HFFc6 (cell line): Measurements from ENCODE around the gene CPA3. TPM values are rescaled to one million over a fixed set of nuclear protein-coding genes. Genes with fewer than 3 reads are reported as not detected.

Source experiments
- DNase-seq: peaks from one replicate; pipeline ENCODE4 v3.0.0-alpha.2; 2018
- H3K27ac Mint-ChIP-seq: 2 replicates; pipeline ENCODE4 v1.8.0; 2020; ENCODE audit warnings: mild to moderate bottlenecking, mixed read lengths
- H3K27me3 Mint-ChIP-seq: 2 replicates; pipeline ENCODE4 v1.8.0; 2021; ENCODE audit warnings: mild to moderate bottlenecking, moderate library complexity, mixed read lengths; ENCODE audit not compliant: insufficient read depth
- H3K36me3 Mint-ChIP-seq: 2 replicates; pipeline ENCODE4 v1.8.0; 2021; ENCODE audit warnings: low read depth, mixed read lengths
- H3K4me1 Mint-ChIP-seq: 2 replicates; pipeline ENCODE4 v1.8.0; 2020; ENCODE audit warnings: low read depth, mixed read lengths
- H3K4me3 Mint-ChIP-seq: 2 replicates; pipeline ENCODE4 v1.8.0; 2020; ENCODE audit warnings: mild to moderate bottlenecking, moderate library complexity, mixed read lengths
- H3K9me3 Mint-ChIP-seq: 2 replicates; pipeline ENCODE4 v1.8.0; 2020; ENCODE audit warnings: mild to moderate bottlenecking, mixed read lengths
- long read RNA-seq: library from polyadenylated mRNA; unstranded; transcript quantifications from one replicate; pipeline ENCODE4 v2.0.0, GENCODE V29; 2019
- total RNA-seq, 6 experiments: library from RNA; stranded (reverse); fragmentation: NEBNext Ultra II Directional; extraction: Animal tissue kit (Norgen Biotek cat#: 25700); gene quantifications; 2 replicates in 1 of 6; 3 replicates in 5 of 6; pipeline ENCODE4 v1.2.3, GENCODE V29; 2021
- TF ChIP-seq, protein P1 (sequence below): fragments of 200-600 bp; sonication (generic); IDR thresholded peaks from 2 replicates; pipeline ENCODE4 v1.5.0; 2021; ENCODE audit warnings: antibody characterized with exemption, mild to moderate bottlenecking

CPA3 gene, protein sequence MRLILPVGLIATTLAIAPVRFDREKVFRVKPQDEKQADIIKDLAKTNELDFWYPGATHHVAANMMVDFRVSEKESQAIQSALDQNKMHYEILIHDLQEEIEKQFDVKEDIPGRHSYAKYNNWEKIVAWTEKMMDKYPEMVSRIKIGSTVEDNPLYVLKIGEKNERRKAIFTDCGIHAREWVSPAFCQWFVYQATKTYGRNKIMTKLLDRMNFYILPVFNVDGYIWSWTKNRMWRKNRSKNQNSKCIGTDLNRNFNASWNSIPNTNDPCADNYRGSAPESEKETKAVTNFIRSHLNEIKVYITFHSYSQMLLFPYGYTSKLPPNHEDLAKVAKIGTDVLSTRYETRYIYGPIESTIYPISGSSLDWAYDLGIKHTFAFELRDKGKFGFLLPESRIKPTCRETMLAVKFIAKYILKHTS
- under 1 TPM; 0.21 to 0.88 (median 0.36) TPM for total RNA-seq
- long read RNA-seq, partial matches to known transcripts, result 0 of 3 reads
- long read RNA-seq, other reads (novel, unspliced or antisense), result 1 of 3 reads

DNA sequence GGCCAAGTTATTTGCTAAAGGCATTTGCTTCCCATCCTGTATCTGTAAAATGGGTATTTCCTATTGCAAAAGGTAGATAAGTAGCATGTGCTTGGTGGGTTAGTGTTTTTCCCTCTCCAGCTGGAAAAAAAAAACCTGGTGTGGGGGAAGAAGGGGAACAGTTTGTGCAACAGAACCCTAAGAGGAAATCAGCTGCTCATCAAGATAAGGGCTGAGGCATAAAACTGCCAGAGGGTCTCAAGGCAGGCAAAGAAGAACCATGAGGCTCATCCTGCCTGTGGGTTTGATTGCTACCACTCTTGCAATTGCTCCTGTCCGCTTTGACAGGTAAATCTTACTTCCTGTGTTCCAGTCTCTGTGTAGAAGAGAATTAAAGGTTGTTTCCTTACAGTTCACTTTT is at the start of gene CPA3:
CPA3 (plus strand) TSS at position 248 of the 400 bp plus-strand sequence; CDS start at position 260, 12 bp downstream.
- H3K27me3 Mint-ChIP-seq, result no peaks in the 10 kb centered on the region
- H3K36me3 Mint-ChIP-seq, result no peaks in the 10 kb centered on the region
- no peaks in the 10 kb centered on the region for H3K9me3 Mint-ChIP-seq
- peaks cover 23% of the 10 kb centered on the region for H3K4me1 Mint-ChIP-seq
- no peak for DNase-seq
- no peak within 1 kb of the TSS for H3K4me3 Mint-ChIP-seq
- no peak within 1 kb of the TSS; the same call in 1 of the 2 replicates for H3K27ac Mint-ChIP-seq
- TF ChIP-seq, protein P1, sequence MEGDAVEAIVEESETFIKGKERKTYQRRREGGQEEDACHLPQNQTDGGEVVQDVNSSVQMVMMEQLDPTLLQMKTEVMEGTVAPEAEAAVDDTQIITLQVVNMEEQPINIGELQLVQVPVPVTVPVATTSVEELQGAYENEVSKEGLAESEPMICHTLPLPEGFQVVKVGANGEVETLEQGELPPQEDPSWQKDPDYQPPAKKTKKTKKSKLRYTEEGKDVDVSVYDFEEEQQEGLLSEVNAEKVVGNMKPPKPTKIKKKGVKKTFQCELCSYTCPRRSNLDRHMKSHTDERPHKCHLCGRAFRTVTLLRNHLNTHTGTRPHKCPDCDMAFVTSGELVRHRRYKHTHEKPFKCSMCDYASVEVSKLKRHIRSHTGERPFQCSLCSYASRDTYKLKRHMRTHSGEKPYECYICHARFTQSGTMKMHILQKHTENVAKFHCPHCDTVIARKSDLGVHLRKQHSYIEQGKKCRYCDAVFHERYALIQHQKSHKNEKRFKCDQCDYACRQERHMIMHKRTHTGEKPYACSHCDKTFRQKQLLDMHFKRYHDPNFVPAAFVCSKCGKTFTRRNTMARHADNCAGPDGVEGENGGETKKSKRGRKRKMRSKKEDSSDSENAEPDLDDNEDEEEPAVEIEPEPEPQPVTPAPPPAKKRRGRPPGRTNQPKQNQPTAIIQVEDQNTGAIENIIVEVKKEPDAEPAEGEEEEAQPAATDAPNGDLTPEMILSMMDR, result no peak

DNA sequence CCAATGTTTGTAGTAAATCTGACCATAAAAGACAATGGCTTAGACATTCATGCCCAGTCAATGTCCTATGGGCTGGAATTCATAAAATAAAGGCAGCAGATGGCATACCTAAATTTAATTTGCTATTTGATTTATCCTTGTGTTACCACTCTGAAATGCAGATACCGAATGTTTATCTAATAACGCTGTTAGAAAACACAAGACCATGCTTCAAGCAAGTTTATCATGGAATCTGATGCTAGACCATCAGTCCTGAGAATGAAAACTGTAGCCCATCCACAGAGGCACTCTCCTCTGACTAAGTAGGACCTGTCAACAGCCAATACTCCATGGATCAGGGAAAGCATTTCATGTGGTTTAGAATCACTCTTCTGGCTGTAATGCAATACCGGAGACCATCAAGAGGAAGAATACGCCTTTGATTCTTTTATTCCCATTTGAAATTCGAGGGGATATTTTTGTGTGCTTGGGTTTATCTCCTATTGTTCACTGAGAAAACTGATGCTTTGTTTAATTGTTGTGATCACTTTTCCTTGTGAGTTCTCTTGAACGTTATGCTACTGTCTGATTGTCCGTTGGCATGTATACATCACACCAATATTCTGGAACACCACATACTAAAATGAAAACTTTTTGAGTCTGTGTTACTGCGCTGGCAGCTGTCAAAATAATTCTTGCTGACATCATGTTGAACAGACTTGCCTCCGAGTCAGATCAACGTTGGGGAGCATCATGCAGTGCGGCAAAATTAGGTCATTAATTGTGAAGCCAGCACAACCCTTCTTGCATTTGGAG is 49.6 kb upstream of the CPA3 start:
- Mint-ChIP-seq H3K4me1 (no peaks in the 10 kb centered on the region), H3K36me3 (no peaks in the 10 kb centered on the region), H3K27ac (no peak overlapping the region), H3K9me3 (no peaks in the 10 kb centered on the region), H3K4me3 (no peak overlapping the region), H3K27me3 (peaks cover 5% of the 10 kb centered on the region)
- TF ChIP-seq, protein P1, result no peak
- DNase-seq, result no peak

DNA sequence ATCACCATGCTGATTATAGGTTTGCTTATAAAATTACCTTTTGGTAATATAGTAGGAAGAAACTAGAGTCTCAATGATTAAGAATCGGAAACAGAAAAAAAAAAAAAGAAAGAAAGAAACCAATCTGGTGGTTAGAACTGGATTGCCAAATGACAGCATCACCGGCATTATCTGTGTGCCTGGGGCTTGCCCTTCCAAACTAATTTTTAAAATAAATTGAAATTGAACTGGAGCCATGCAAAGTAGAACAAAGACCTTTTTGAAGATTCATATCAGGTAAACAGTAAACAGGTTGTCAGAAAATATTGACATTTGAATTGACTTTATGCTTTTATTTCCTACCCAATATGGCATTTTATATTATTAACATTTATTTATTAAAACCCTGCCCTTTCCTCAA is 48.7 kb upstream of the CPA3 start:
- H3K27ac Mint-ChIP-seq, result no peak overlapping the region
- no peaks in the 10 kb centered on the region for H3K9me3 Mint-ChIP-seq
- H3K4me1 Mint-ChIP-seq, result no peaks in the 10 kb centered on the region
- peaks cover 5% of the 10 kb centered on the region for H3K27me3 Mint-ChIP-seq
- H3K4me3 Mint-ChIP-seq, result no peak overlapping the region
- no peak for DNase-seq
- no peaks in the 10 kb centered on the region for H3K36me3 Mint-ChIP-seq
- TF ChIP-seq, protein P1, result no peak

DNA sequence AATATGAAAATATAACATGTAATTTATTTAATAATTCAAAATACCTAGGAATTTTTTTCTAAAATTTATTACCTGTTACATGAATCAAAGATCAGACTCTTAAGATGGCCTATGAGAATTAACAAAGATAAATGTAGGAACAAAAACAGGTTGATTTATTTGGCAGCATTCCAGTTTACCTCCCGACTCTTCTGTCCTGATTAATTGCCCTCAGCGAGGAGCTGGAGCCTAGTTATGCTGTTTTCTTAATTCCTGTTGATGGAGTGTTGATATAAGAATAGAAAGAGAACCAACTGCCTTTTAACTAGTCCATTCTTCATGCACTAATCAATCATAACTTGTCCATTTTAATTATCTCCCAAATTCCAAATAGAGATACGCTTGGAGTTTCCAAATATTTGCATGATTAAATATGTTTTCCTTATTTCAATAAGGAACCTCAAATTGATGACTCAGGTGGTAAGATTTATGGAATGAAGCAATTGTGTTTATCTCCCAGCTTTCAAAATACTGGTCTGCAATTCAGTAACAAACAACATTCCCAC is 48.0 kb upstream of the CPA3 start:
- peaks cover 3% of the 10 kb centered on the region; the same call in 1 of the 2 replicates for H3K27me3 Mint-ChIP-seq
- no peaks in the 10 kb centered on the region for H3K9me3 Mint-ChIP-seq
- no peak overlapping the region for H3K27ac Mint-ChIP-seq
- no peaks in the 10 kb centered on the region for H3K36me3 Mint-ChIP-seq
- DNase-seq, result no peak
- no peaks in the 10 kb centered on the region for H3K4me1 Mint-ChIP-seq
- H3K4me3 Mint-ChIP-seq, result no peak overlapping the region
- TF ChIP-seq, protein P1, result no peak
